Fibroblast of pulmonary artery (primary cell): Measurements from ENCODE around the gene TFDP1.

ENCODE experiments used
- DNase-seq: peaks from one replicate; pipeline ENCODE4 v3.0.0-alpha.2; 2010; ENCODE audit warnings: low read depth
- H3K4me3 ChIP-seq: replicated peaks from 2 replicates; pipeline ENCODE4 v1.5.1; 2011; ENCODE audit warnings: low read depth, mild to moderate bottlenecking, control low read depth, low read length, moderate library complexity
- CTCF ChIP-seq: IDR thresholded peaks from 2 replicates; pipeline ENCODE4 v1.5.1; 2011; ENCODE audit warnings: mild to moderate bottlenecking, control low read depth, low read length, inconsistent platforms; ENCODE audit errors: missing control alignments

Gene TFDP1

GRCh38 chr13:113633485-113633873 is 48.9 kb downstream of the TFDP1 start:
- no peak for TF ChIP-seq CTCF
- no peak for DNase-seq

GRCh38 chr13:113634279-113635047 is 49.9 kb downstream of the TFDP1 start:
- no peak for TF ChIP-seq CTCF
- no peak for DNase-seq
- H3K4me3 ChIP-seq, result no peak overlapping the region

More at GRCh38 chr13:113633485-113633873, 48.9 kb downstream of the TFDP1 start:
- H3K4me3 ChIP-seq, result no peak overlapping the region

- no peak for TF ChIP-seq CTCF
- H3K4me3 ChIP-seq, result no peak overlapping the region
- DNase-seq, result no peak
These were observed 50.5 kb downstream of the TFDP1 start for GRCh38 chr13:113635048-113635420.

- no peak for TF ChIP-seq CTCF
- H3K4me3 ChIP-seq, result no peak overlapping the region
- no peak for DNase-seq
These were observed 51.2 kb downstream of the TFDP1 start for GRCh38 chr13:113635709-113636108.

GRCh38 chr13:113636266-113636963 is 51.9 kb downstream of the TFDP1 start:
- no peak overlapping the region for H3K4me3 ChIP-seq
- TF ChIP-seq CTCF, result no peak
- no peak for DNase-seq

- no peak overlapping the region for H3K4me3 ChIP-seq
- no peak for DNase-seq
- TF ChIP-seq CTCF, result no peak
These were observed 53.0 kb downstream of the TFDP1 start for GRCh38 chr13:113637262-113638160.
